T-helper 1 cell (primary cell): ENCODE results near the gene BRCA1.
"Not testable (repeated sequence)": the region's sequence is repeated elsewhere in the genome, so short reads cannot be mapped to it uniquely, and the experiment has no call there.

ENCODE experiments used
- DNase-seq, 5 donors: peaks; one replicate each; pipeline ENCODE4 v3.0.0-alpha.2; 2012 to 2020

The BRCA1 gene

DNA sequence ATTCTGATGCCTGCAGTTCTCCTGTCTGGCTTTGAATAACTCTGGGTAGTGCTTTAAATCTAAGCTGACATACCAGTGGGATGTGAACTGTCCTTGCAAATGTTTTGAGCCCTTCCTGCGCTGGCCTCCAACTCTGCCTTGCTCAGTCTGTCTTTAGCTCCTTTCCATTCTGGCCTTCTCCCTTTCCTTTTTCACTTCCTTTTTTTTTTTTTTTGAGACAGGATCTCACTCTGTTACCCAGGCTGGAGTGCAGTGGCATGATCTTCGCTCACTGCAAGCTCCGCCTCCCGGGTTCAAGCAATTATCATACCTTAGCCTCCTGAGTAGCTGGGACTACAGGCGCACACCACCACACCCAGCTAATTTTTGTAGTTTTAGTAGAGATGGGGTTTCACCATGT is 8.3 kb upstream of the BRCA1 start:
- not testable (repeated sequence) for DNase-seq

DNA sequence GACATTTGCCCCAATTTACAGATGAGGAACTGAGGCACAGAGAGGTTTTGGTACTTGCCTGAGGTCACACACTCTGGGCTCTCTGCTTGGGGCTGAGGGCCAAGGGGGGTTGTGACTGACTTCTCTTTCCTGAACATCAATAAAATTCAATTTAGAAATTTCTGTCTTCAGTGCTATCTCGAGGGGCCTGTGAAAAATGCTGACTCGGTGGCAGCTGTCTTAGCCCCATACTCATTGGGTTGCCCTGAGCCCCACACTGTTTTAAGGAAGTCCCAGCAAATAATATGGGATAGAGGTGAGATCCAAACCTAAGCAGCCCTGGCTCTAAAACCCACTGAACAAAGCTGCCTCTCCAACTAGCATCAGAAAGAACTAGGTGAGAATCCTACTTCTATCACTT is 7.0 kb upstream of the BRCA1 start:
- no peak for DNase-seq

DNA sequence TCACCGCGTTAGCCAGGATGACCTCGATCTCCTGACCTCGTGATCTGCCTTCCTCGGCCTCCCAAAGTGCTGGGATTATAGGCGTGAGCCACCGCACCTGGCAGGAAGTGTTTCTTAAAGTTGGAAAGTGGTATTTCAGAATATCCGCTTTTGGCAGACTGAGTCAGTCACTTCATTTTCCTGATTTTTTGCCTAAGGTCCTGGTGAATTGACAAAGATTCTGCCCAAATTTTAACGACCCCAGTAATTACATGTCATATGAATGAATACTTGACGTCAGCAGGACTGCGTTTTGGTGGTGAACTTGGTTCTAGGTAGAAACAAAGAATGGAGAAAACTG is 4.5 kb upstream of the BRCA1 start:
- no peak for DNase-seq

DNA sequence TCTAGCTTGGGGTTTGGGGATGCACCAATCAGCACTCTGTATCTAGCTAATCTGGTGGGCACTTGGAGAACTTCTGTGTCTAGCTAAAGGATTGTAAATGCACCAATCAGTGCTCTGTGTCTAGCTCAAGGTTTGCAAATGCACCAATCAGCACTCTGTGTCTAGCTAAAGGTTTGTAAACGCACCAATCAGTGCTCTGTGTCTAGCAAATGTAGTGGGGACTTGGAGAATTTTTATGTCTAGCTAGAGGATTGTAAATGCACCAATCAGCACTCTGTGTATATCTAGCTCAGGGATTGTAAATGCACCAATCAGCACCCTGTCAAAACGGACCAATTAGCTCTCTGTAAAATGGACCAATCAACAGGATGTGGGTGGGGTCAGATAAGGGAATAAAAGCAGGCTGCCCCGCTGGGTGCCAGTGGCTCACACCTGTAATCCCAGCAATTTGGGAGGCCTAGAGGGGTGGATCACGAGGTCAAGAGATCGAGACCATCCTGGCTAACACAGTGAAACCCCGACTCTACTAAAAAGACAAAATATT is 2.2 kb upstream of the BRCA1 start:
- not testable (repeated sequence) for DNase-seq

DNA sequence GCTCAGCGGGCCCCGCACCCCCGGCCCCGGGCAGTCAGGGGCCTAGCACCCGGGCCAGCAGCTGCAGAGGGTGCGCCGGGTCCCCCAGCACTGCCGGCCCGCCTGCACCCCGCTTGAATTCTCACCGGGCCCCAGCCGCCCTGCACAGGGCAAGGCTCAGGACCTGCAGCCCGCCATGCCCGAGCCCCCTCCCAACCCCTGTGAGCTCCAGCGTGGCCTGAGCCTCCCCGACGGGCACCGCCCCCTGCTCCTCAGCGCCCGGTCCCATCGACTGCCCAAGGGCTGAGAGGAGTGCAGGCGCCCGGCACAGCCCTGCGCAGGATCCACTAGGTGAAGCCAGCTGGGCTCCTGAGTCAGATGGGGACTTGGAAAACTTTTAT is 1.7 kb upstream of the BRCA1 start:
- DNase-seq, result no peak

DNA sequence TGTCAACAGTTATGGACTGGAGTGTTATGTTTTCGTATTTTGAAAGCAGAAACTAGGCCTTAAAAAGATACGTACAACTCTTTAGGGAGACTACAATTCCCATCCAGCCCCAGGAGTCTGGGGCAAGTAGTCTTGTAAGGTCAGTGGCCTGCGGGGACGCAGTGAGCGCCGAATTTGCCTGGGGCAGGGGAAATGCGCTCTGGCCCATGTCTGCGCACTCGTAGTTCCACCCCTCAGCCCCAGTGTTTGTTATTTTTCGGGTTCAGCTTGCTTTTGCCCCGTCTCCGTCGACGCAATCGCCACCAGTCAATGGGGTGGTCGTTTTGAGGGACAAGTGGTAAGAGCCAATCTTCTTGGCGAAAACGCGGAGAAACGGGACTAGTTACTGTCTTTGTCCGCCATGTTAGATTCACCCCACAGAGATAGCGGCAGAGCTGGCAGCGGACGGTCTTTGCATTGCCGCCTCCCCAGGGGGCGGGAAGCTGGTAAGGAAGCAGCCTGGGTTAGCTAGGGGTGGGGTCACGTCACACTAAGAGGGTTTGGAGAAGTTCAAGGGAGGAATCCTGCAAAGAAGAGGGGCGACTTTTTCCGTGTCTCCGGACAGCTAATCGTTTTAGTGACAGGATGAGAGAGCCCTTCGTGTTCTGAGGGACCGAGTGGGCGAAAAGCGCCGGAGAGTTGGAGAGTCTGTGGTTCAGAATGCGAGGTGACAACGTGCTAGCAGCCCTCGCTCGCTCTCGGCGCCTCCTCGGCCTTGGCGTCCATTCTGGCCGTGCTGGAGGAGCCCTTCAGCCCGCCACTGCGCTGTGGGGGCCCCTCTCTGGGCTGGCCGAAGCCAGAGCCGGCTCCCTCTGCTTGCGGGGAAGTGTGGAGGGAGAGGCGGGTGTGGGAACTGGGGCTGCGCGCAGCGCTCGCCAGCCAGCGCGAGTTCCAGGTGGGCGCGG is 1.1 kb upstream of the BRCA1 start:
- DNase-seq, result no peak

DNA sequence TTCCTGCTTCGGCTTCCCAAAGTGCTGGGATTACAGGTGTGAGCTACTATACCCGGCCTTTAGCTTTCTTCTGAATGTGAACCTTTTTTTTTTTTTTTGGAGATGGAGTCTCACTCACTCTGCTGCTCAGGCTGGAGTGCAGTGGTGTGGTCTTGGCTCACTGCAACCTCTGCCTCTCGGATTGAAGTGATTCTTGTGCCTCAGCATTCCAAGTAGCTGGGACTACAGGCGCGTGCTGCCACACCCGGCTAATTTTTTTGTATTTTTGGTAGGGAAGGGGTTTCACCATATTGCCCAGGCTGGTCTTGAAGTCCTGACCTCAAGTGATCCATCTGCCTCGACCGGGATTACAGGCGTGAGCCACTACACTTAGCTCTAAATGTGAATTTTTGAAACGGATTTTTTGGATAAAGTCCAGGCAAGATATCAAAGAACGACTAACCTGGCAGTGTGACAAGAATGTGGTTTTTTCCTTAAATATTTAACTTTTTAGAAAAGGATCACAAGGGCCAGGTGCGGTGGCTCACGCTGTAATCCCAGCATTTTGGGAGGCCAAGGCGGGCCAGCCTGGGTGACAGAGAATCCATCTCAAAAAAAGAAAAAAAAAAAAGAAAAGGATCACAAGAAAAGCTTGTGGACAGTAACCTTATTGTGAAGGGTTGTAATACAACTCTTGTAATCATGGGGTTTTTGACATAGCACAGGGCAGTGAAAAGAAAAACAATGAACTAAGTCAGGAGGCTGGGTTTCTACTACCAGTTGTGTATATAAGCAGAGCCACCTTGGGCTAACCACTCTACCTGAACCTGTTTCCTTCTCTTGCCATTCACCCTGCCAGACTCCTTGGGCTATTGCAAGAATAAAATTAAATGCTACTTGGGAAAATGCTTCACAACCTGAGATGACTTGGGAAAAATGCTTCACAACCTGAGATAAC is 6.2 kb downstream of the BRCA1 start:
- no peak for DNase-seq

DNA sequence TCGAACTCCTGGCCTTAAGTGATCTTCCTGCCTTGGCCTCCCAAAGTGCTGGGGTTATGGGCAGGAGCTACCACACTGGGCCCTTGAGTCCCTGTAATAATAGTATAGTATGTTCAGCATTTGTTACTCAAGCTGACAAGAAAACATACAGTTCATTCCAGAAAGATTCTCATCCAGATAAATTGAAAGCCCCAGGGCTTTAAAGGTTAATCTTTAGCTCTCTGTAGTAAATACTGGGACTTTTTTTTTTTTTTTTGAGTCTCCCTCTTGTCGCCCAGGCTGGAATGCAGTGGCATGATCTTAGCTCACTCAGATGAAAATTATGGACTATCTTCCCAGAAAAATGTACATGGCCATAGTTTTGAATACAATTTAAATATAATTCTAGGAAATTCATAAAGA is 11.0 kb downstream of the BRCA1 start:
- DNase-seq, result no peak

DNA sequence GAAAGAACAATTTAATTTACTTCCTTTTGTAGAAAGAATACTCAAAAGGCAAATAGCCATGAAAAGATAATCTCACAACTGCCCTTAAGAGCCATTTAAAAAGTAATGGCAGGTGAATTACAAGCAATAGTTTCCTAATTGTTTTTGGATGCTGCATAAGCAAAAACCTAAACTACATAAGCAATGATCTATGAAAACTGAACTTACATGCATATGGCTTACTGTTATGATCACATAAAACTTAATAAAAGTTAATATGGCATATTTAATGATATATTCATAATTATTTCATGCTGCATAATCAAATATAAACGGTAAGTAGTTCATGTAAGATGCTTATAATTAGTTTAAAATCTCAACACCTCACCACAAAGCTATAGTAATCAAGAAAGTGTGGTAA is 18.6 kb downstream of the BRCA1 start:
- DNase-seq, result no peak

DNA sequence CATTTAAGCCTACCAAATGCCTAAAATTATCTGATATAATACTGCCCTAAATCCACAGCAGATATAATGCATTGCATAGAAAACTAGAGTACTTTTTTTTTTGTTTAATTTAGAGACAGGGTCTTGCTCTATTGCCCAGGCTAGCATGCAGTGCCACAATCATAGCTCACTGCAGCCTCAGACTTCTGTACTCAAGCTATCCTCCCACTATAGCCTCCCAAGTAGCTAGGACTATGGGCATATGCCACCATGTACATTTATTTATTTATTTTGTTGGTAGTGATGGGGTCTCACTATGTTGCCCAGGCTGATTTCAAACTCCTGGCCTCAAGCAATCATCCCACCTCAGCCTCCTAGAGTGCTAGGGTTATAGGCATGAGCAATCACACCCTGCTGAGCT is 20.0 kb downstream of the BRCA1 start:
- no peak for DNase-seq

DNA sequence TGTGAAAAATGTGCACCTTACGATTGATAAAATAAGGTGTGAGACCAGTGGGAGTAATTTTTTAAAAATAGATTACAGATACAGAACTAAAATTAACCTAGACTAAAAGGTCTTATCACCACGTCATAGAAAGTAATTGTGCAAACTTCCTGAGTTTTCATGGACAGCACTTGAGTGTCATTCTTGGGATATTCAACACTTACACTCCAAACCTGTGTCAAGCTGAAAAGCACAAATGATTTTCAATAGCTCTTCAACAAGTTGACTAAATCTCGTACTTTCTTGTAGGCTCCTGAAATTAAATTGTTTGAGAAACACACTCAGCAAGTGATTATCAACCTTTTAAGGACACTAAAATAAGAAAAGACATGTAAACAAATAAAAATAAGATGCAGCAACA is 20.5 kb downstream of the BRCA1 start:
- no peak for DNase-seq

DNA sequence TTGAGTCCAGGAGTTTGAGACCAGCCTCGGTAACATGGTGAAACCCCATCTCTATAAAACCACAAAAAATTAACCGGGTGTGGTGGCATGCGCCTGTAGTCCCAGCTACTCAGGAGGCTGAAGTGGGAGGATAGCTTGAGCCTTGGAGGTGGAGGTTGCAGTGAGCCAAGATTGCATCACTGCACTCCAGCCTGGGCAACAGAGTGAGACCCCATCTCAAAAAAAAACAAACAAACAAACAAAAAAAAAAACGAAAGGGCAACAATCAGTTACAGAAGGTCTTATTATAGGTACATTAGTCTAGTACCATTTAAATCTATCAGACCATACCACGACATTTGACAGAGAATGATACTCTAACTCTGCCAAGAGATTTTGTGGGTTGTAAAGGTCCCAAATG is 29.8 kb downstream of the BRCA1 start:
- DNase-seq, result not testable (repeated sequence)

DNA sequence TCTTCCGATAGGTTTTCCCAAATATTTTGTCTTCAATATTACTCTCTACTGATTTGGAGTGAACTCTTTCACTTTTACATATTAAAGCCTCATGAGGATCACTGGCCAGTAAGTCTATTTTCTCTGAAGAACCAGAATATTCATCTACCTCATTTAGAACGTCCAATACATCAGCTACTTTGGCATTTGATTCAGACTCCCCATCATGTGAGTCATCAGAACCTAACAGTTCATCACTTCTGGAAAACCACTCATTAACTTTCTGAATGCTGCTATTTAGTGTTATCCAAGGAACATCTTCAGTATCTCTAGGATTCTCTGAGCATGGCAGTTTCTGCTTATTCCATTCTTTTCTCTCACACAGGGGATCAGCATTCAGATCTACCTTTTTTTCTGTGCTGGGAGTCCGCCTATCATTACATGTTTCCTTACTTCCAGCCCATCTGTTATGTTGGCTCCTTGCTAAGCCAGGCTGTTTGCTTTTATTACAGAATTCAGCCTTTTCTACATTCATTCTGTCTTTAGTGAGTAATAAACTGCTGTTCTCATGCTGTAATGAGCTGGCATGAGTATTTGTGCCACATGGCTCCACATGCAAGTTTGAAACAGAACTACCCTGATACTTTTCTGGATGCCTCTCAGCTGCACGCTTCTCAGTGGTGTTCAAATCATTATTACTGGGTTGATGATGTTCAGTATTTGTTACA is 30.9 kb downstream of the BRCA1 start:
- DNase-seq, result no peak

DNA sequence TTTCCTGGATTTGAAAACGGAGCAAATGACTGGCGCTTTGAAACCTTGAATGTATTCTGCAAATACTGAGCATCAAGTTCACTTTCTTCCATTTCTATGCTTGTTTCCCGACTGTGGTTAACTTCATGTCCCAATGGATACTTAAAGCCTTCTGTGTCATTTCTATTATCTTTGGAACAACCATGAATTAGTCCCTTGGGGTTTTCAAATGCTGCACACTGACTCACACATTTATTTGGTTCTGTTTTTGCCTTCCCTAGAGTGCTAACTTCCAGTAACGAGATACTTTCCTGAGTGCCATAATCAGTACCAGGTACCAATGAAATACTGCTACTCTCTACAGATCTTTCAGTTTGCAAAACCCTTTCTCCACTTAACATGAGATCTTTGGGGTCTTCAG is 32.3 kb downstream of the BRCA1 start:
- DNase-seq, result no peak

DNA sequence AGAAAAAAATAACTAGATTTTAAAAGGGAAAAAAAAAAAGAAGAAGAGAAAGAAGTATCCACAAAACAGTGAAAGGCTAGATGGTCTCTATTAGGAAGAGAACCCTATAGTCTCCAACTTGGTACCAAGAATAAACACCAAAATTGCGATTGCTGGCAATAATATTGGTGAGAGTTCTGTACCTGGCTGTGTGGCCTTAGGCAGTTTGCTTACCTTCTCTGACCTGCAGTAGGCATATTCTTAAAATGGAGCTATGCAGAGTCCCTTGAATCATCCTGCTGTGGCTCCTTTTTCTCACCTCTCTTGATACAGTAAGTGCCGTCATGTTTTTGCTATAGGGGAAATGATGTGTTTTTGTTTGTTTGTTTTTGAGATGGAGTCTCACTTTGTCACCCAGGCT is 35.1 kb downstream of the BRCA1 start:
- DNase-seq, result no peak

DNA sequence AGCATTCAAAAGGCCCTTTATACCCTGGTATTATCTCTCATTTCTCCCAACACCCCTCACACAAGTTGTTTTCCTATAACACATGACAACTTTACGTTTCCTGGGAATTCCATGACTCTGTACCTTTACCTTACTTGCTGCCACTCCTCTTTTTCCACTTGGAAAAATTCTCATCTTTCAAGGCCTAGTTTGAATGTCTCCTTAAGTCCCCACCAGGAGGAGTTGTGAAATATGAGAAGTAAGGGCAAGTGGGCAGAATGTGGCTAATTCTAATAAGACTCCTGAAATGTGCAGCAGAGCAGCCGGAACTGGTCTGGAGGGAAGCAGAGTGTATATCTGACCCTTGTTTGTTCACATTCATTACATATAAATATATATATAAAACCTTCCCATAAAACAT is 39.7 kb downstream of the BRCA1 start:
- DNase-seq, result no peak

DNA sequence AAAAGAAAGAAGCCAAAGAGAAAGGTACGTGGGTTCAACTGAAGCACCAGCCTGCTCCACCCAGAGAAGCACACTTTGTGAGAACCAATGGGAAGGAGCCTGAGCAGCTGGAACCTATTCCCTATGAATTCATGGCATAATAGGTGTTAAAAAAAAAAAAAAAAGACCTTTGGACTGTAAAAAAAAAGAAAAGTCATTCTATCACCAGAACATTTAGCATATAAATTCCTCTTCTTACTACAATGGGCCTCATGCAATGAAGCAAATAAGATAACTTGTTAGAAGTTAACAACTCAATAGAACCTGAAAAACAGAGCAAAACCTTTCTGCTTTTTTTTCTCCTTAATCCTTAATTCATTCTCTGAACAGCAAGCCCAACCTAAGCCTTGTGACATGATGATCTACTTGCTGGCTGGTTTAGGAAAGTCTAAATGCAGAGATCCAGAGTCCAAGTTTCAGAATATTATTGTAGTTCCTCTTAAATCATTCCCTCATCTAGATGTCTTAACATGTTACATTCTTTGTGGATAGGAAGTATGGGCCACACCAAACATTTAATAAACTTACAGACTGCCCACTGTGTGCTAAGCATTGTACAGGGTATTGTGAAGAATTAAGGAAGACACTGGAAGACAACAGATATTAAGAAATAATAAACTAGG is 45.4 kb downstream of the BRCA1 start:
- DNase-seq, result no peak

DNA sequence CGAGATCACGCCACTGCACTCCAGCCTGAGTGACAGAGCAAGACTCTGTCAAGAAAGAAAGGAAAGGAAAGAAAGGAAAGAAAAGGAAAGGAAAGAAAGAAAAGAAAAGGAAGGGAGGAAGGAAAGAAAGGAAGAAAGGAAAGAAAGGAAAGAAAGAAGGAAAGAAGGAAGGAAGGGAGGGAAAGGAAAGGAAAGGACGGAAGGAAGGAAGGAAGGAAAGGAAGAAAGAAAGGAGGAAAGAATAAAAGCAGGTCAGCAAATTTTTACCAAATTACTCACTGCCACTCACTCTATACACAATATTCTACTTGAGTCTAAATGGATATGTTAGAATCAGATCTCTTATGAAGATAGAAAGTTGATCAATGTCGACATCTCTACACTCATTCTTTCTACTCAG is 50.3 kb downstream of the BRCA1 start:
- no peak for DNase-seq

DNA sequence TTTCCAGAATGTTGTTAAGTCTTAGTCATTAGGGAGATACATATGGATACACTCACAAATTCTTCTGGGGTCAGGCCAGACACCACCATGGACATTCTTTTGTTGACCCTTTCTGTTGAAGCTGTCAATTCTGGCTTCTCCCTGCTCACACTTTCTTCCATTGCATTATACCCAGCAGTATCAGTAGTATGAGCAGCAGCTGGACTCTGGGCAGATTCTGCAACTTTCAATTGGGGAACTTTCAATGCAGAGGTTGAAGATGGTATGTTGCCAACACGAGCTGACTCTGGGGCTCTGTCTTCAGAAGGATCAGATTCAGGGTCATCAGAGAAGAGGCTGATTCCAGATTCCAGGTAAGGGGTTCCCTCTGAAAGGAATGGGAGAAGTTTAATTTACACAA is 54.3 kb downstream of the BRCA1 start:
- no peak for DNase-seq

DNA sequence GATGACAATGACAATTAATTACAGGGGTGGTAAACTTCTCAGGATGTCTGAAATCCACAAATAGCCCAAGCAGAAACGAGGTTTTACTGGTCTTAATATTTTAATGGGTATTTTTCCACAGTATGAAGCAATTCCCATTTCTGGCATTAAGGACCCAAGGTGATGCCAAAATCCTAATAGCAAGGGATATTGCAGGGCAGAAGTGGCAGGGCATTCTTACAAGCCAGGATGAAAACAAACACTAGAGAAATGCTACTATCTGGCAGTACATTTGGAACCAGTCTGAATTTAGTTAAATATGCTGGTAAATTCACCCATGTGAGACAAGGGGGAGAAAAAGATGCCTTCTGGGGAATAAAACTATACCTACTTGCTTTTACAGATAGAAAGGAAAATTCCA is 54.9 kb downstream of the BRCA1 start:
- DNase-seq, result no peak

DNA sequence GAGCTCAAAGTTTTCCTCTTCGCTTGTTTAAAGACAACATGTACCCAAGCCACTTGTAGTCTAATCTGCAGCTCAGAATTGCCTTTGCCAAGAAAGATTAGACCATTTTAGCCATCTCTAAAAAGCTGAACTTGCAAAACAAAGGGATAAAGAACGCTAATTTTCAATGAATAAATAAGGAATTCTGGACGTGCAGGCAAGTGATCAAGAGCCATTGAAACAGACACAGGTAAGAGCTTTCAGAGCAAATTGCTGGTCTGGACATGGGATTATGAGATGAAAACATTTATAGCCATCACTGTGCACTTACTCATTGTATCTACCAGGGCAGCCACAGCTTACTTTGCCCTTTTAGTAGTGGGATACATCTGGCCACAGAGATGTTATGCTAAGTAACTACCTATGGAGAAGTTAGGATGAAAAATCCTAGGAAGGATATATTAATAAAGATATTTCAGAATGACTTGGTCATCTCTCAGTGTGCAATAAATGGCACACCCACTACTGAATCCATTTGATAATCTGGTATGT is 55.7 kb downstream of the BRCA1 start:
- no peak for DNase-seq
